A549 treated with ZK216348 at 1 μM for 4 hours (cell line): ENCODE results near the gene IFNA2. TPM values are rescaled to one million over a fixed set of nuclear protein-coding genes. Genes with fewer than 3 reads are reported as not detected.

Experiments used
- total RNA-seq: library from RNA; stranded (reverse); fragments of 200-300 nt; extraction: Qiagen RNA extraction; gene quantifications from 5 replicates; pipeline ENCODE4 v1.2.3, GENCODE V29; 2022; ENCODE audit warnings: low read depth

IFNA2 gene
- not detected in 5 replicates for total RNA-seq

DNA sequence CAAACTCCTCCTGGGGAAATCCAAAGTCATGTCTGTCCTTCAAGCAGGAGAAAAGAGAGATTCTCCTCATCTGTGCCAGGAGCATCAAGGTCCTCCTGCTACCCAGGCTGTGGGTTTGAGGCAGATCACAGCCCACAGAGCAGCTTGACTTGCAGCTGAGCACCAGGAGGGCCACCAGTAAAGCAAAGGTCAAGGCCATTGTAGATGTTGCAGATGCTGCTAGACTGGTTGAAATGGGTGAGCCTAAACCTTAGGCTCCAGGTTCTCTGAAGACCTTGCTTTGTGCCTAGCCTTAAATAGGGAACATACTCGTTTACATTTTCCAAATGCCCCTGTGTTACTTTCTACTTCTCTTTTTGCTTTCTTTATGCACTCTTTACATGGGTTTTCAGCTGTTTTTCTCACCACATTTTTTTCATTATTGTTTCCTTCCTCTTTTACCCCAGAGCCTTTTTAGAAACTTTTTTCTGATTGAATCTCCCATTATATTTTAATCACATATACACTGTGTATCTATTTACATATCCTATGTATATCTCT, at the start of gene IFNA2:
Gene IFNA2 (minus strand): TSS at position 268 of the 540 bp plus-strand sequence. CDS start 69 bp downstream, at position 199.

DNA sequence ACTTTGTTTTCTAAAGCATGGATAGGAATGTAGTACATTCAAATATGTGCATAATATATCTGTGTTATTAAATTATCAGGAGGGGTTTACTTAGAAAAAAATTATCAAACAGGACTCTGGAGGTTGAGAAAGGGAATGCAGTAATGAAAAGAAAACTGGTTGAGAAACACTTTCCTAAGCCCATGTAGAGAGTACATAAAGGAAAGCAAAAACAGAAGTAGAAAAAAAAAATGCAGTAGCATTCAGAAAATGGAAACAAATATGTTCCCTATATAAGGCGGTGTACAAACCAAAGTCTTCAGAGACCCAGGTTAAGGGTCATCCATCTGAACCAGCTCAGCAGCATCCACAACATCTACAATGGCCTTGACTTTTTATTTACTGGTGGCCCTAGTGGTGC, 23.6 kb upstream of the IFNA2 start, which contains the start of gene IFNA8:
Gene IFNA8 (plus strand): TSS at position 301 of the 400 bp plus-strand sequence. CDS start 60 bp downstream, at position 361.

DNA sequence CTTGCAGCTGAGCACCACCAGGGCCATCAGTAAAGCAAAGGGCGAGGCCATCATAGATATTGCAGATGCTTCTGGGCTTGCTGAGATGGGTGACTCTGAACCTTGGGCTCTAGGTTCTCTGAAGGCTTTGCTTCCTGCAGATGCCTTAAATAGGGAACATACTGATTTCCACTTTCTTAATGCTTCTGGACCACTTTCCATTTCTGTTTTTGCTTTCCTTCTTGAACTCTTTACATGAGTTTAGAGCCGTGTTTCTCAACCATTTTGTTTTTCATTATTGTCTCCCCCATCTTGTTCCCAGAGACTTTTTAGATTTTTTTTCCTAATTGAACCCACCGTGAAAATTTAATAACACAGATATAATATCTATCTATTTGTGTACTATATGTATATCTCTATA, 17.2 kb downstream of the IFNA2 start, which contains the start of gene IFNA13:
Gene IFNA13 (minus strand): TSS at position 101 of the 400 bp plus-strand sequence. CDS start 47 bp downstream, at position 54.

DNA sequence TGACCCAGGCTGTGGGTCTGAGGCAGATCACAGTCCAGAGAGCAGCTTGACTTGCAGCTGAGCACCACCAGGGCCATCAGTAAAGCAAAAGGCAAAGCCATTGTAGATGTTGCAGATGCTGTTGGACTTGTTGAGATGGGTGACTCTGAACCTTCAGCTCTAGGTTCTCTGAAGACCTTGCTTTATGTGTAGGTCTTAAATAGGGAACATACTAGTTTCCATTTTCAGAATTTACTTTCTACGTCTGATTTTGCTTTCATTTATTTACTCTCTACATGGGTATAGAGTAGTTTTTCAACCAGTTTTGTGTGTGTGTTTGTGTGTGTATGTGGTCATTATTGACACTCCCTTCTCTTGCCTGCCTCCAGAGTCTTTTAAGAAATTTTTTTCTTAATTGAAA, 34.4 kb downstream of the IFNA2 start, which contains the start of gene IFNA6:
Gene IFNA6 (minus strand): TSS at position 101 of the 400 bp plus-strand sequence. CDS start 0 bp downstream, at position 101.

DNA sequence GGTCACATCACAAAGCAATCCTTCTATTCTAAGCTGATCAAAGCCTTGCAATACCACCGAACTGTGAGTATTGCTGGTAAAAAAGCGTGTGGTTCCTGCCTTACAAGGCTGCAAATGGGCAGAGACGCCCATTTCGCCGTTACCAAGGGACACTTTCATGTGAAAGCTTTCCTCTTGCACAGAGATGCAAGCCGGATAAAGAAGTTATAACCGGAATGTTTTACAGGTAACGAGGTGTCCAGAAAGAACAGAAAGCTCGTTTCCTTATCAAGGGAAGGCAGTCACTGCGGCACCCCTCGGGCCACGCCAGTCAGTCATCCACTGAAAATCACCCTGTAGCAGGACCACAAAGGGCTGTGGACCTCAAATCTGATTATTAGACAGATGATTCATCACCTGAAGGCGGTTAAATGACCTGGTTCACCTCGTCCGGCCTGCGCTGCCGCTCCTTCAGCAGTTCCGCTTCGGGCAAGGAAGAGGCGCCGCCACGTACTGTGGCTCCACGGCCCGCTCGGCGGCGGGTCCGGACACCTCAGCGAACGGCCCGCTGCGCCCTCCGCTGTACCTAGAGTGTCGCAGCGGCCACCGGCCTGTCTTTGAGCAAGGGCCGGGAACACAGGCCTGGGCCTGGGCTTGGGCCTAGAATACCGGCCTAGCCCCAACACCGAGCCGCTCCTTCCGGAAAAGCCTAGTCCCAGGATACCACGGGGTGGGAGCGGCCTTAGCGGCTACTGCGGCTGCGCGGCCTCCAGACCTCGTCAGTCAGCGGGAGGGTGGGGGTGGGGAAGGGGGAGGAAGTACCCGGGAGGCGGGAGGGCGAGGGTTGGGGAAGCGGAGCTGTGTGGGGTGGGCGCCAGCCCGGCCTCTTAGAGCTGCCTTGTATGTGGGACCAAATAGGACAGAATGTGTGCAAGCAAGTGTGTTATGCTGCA, 50.2 kb downstream of the IFNA2 start, which contains the start of gene KLHL9:
Gene KLHL9 (minus strand): TSS at position 704 of the 932 bp plus-strand sequence. CDS start 545 bp downstream, at position 159.

Other genes starting within 250 kb of the IFNA2 start
- not detected in 5 replicates for gene IFNW1, start 243.6 kb downstream of the IFNA2 start, total RNA-seq
- gene IFNA21, start 218.7 kb downstream of the IFNA2 start, total RNA-seq = not detected in 5 replicates
- gene IFNA4, start 197.8 kb downstream of the IFNA2 start, total RNA-seq = not detected in 5 replicates
- gene IFNA7, start 183.2 kb downstream of the IFNA2 start, total RNA-seq = not detected in 5 replicates
- gene IFNA10, start 178.3 kb downstream of the IFNA2 start, total RNA-seq = not detected in 5 replicates
- not detected in 5 replicates for gene IFNA16, start 168.1 kb downstream of the IFNA2 start, total RNA-seq
- gene IFNA17, start 157.2 kb downstream of the IFNA2 start, total RNA-seq = not detected in 5 replicates
- gene IFNA14, start 145.4 kb downstream of the IFNA2 start, total RNA-seq = not detected in 5 replicates
- not detected in 5 replicates for gene IFNA5, start 80.1 kb downstream of the IFNA2 start, total RNA-seq
- 11.7 to 20.5 TPM (median 18.7 TPM) in 5 replicates for gene KLHL9, start 50.0 kb downstream of the IFNA2 start, total RNA-seq
- gene IFNA6, start 34.5 kb downstream of the IFNA2 start, total RNA-seq = not detected in 5 replicates
- gene IFNA13, start 17.3 kb downstream of the IFNA2 start, total RNA-seq = not detected in 5 replicates
- not detected in 5 replicates for gene IFNA8, start 23.7 kb upstream of the IFNA2 start, total RNA-seq
- not detected in 5 replicates for gene IFNA1, start 55.0 kb upstream of the IFNA2 start, total RNA-seq
- gene IFNE, start 96.9 kb upstream of the IFNA2 start, total RNA-seq = 1.0 to 2.2 TPM (median 1.7 TPM) in 5 replicates